Suprapubic skin (tissue), 3 donors: Measurements from ENCODE around the gene LEMD3.
A peak's percentile ranks its signal among the peaks of the same experiment; 100 is the strongest.

Experiments
- POLR2A ChIP-seq, 2 donors: fragments of 450-650 bp; IDR thresholded peaks; one replicate each; pipeline ENCODE4 v1.6.1; 2017; ENCODE audit warnings: antibody characterized with exemption in 2 of 2, mild to moderate bottlenecking in 2 of 2, moderate library complexity in 2 of 2
- TF ChIP-seq, protein P1 (sequence below), 2 donors: fragments of 200-600 bp in 1 of 2; fragments of 450-650 bp in 1 of 2; sonication (generic) in 1 of 2; IDR thresholded peaks; one replicate each; pipeline ENCODE4 v1.5.1; 2016 to 2019; ENCODE audit warnings: antibody characterized with exemption in 2 of 2, mild to moderate bottlenecking in 1 of 2, moderate library complexity in 1 of 2

- no peak for TF ChIP-seq POLR2A (IDR thresholded peaks at IDR 0.05)
- TF ChIP-seq, protein P1, sequence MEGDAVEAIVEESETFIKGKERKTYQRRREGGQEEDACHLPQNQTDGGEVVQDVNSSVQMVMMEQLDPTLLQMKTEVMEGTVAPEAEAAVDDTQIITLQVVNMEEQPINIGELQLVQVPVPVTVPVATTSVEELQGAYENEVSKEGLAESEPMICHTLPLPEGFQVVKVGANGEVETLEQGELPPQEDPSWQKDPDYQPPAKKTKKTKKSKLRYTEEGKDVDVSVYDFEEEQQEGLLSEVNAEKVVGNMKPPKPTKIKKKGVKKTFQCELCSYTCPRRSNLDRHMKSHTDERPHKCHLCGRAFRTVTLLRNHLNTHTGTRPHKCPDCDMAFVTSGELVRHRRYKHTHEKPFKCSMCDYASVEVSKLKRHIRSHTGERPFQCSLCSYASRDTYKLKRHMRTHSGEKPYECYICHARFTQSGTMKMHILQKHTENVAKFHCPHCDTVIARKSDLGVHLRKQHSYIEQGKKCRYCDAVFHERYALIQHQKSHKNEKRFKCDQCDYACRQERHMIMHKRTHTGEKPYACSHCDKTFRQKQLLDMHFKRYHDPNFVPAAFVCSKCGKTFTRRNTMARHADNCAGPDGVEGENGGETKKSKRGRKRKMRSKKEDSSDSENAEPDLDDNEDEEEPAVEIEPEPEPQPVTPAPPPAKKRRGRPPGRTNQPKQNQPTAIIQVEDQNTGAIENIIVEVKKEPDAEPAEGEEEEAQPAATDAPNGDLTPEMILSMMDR (IDR thresholded peaks at IDR 0.05) = peak in 1 of 2 donors; percentile 18
Measured at GRCh38 chr12:65121049-65121955, 48.1 kb upstream of the LEMD3 start, which contains the start of gene WIF1.
